Activated CD8-positive, alpha-beta memory T cell treated with anti-CD3 and anti-CD28 coated beads, Interleukin-2, amount 50 U/mL, for 24 hours (primary cell): ENCODE measurements around the gene FGGY.
"Not testable (repeated sequence)": the region's sequence is repeated elsewhere in the genome, so short reads cannot be mapped to it uniquely, and the experiment has no call there.

Source experiments
- DNase-seq: peaks from one replicate; pipeline ENCODE4 v3.0.0-alpha.2; 2020; ENCODE audit errors: extremely low read depth

FGGY gene, protein sequence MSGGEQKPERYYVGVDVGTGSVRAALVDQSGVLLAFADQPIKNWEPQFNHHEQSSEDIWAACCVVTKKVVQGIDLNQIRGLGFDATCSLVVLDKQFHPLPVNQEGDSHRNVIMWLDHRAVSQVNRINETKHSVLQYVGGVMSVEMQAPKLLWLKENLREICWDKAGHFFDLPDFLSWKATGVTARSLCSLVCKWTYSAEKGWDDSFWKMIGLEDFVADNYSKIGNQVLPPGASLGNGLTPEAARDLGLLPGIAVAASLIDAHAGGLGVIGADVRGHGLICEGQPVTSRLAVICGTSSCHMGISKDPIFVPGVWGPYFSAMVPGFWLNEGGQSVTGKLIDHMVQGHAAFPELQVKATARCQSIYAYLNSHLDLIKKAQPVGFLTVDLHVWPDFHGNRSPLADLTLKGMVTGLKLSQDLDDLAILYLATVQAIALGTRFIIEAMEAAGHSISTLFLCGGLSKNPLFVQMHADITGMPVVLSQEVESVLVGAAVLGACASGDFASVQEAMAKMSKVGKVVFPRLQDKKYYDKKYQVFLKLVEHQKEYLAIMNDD

DNA sequence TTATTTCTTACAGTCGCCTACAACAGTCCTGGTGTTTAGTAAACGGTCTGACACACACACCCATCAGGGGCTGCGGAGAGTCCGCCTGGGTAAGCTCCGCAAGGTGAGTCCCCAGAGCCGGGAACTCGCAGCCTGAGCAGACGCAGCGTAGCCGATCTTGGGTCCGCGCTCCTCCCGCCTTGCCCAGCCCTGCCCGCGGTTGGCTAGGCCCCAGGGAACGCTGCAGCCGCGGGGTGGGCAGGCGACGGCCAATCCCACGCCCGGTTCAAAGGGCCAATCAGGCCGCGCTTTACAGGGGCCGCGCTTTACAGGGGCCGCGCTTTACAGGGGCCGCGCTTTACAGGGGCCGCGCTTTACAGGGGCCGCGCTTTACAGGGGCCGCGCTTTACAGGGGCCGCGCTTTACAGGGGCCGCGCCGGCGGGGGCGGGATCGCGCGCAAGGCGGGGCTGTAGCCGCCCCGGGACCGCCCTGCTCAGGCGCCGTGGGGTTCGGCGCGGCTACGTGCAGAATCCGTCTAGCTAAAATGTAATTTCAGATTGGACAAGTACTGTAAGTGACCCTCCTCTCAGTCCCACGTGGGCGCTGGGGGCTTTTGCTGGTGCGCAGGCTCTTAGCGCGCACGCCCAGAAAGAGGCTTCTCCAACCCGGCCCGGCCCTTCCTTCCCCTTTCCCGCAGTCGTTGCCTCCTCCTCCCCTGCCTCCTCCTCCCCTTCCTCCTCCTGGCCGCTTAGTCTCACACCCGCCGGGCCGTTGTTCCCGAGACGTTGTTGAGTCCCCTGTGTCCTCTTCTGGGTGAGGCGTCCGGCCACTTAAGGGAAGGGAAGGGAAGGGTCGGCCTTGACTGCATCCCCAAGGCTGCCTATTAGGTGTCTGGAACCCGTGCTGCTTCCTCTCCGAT is at the start of gene FGGY:
FGGY (plus strand) TSS at position 737 of the 899 bp plus-strand sequence. CDS start 24,456 bp downstream, outside the sequence.
- DNase-seq, result peak; percentile 61

DNA sequence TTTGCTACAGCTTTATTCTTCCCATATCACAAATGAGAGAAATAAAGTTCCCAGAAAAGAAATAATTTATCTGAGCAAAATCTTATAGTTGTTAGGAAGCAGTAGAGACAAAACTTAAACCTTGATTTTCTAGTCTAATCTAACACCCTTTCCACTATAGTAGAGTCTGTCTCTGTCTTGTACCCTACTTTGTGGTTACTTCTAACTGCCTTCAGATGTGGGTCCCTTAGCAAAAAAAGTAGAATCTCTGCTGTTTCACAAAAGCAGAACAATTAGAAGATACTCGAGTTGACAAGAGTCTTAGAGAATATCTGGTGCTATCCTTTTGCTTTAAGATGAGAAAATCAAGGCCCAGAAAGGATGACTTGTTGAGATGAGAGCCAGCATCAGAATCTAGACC is 48.1 kb upstream of the FGGY start:
- DNase-seq, result no peak

DNA sequence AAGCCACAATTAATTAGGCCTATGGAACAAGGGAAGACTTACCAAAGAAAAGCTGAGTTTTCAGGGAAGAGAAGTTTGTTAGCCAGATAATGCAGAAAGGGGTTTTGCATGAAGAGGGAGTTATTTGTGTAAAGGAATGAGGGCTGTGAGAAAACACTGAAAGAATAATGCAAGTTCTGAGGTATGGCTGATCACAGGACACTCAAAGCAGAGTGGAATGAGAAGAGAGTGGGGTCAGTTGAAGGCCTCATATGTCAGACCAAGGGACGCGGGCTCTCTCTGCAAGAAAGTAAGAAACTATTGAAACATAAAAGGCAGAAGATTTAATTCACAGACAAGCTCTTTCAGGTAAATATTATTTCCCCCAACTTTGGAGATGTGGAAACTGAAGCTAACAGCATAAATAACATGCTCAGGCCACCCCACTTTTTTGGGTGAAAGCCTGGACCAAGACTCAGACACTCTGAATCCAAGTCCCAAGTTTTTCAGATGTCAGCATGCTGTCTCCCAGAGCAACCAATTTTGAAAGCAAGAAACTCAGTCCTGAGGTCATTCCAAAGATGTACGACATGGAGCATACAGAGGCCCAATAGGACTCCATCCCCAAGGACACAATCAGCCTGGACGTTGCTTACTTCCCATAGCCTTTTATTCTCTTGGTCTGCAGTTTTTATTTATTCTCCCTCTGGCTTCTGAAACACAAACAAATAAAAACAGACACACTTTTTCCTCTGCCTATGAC is 47.3 kb upstream of the FGGY start:
- DNase-seq, result no peak

DNA sequence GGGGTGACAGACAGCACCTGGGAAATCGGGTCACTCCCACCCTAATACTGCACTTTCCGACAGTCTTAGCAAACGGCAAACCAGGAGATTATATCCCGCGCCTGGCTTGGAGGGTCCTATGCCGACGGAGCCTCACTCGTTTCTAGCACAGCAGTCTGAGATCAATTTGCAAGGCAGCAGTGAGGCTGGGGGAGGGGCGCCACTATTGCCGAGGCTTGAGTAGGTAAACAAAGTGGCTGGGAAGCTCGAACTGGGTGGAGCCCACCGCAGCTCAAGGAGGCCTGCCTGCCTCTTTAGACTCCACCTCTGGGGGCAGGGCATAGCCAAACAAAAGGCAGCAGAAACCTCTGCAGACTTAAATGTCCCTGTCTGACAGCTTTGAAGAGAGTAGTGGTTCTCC is 45.8 kb upstream of the FGGY start:
- not testable (repeated sequence) for DNase-seq

DNA sequence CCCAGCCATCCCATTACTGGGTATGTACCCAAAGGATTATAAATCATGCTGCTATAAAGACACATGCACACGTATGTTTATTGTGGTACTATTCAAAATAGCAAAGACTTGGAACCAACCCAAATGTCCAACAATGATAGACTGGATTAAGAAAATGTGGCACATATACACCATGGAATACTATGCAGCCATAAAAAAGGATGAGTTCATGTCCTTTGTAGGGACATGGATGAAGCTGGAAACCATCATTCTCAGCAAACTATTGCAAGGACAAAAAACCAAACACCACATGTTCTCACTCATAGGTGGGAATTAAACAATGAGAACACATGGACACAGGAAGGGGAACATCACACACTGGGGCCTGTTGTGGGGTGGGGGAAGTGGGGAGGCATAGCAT is 40.5 kb upstream of the FGGY start:
- DNase-seq, result not testable (repeated sequence)

DNA sequence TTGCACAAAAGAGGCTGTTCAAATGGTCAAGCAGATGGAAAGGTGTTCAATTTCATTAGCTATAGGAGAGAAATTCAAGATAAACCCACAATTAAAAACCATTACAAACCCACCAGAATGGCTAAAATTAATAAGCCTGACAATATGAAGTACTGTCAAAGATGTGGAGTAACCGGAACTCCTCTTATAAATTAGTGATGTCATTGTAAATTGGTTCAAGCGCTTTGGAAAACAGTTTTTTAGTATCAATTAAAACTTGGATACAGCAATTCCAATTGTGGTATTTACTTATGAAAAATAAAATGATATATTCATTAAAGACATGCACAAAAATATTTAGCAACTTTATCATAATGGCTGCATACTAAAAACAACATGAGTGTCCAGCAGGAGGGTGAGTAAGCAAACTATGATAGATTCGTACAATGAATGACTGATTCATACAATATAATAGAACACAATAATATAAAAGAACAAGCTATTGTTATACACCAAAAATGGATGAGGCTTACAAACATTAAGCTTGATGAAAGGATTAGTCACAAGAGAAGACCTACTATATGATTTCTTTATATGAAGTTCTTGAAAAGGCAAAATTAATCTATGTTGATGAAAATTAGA is 38.4 kb upstream of the FGGY start:
- DNase-seq, result no peak

DNA sequence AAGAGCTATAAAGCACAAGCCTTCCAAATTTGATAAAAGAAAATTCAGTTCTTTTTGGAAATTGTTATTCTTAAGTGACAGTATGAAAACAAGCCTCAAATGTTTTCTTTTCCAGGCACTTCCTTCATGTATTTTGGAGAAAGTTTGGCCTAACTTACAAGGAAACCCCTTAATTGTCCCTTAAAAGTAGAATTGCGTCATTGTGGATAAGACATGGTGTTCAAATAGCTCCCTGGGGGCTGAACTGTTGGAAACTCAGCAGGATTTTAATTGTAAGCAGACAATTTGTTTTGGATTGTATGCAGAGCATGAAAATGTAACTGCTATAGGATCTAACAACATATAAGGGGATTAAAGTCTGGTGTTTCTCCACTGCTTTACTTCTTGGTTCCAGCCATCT is 35.4 kb upstream of the FGGY start:
- no peak for DNase-seq

DNA sequence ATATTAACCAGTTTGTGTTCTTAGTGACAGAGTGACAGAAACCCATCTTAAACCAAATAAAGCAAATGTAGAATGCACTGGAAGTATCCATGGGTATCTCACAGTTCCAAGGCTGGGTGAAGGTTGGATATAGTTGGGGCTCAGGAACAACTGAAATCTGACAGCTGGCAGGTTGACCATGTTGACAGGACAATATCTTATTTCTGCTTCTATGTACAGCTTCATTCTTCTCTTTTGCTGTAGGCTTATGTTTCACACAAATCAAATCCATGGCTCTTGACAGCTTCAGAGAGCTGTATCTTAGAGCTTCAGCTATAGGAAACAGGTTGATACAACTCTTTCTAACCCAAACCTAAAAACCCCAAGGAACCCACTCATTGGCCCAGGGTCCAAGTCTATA is 34.3 kb upstream of the FGGY start:
- no peak for DNase-seq

DNA sequence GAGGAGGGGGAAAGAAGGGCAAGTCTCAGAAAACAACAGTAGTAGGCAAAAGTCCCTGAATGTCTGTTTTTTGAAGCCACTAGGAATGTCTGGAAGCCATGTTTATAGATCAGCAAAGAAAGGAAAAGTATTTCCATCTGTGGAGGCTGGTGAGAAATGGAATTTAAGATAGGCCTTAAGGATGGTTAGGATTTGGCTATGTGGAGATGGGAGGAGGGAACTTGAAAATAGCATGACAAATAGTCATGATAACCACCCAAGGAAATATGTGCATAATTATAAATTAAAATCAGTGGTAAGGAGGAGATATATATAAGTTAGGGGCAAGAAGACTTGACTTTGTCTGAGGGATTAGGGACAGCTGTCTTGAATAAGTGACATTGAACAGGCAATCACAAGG is 33.8 kb upstream of the FGGY start:
- DNase-seq, result no peak

DNA sequence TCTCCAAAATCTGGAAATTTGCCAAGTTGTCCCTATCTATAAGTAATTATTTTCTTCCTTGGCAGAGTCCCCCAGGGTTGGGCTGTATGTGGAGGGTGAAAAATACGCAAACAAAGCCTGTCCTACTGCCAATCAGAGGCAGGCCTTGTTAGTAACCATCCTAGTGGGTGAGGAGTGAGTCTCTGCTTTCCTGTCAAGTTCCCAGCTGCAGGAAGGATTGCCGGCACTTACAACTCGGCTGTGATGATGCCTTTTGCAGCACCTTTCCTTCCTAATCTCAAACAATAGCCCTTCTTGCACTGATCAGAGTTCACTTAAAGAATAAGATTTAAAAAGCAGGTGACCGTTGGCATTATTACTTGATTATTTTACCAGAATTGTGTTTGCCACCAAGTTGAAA is 31.3 kb upstream of the FGGY start:
- no peak for DNase-seq

DNA sequence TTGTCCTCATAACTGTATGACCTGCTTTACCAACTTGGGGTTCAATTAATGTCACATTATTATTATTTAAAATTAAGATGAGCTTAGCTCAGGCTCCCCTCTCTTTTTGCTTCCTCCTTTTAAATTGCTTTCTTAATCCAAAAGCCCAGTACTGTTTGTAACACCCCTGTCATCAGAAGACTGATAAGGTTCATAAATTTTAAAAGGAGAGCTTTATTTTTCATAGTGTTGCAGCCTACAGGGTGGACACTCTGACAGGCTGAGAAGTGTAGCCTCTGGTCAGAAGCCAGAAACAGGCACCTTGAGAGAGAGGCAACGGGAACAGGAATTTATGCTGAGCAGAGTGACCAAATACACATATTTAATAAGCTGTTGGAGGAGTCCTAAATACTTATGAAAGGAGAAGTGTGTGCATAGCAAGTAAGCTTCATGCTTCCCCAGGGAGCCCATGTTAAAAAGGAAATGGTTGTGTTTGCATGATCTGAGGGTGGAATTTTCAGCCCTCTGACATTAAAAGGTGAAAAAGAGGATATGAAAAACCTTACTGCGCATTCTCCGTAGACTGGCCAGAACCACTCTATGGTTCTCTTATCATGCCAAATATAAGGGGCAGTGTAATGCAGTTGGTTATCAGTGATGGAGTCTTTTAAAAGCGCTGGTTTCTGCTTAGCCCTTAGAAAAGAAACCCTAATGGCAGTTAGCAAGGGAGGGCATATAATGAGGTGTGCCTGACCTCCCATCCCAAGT is 30.5 kb upstream of the FGGY start:
- DNase-seq, result no peak

DNA sequence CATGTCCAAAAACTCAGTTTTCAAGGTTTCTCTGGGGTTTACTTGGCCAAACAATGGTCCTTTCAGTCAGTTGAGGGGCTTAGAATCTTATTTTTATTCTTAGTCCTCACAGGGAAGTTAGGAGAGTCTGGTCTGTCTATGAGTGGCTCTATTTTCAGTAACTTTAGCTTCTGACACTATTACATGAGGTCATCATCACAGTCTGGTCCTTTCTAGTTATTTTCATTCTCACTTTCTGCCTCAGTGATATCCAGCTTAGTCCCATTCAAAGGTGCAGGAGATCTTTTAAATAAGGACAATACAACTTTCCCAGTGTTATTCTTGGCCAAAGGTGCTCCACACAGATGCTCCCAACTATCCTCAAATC is 30.0 kb upstream of the FGGY start:
- no peak for DNase-seq

DNA sequence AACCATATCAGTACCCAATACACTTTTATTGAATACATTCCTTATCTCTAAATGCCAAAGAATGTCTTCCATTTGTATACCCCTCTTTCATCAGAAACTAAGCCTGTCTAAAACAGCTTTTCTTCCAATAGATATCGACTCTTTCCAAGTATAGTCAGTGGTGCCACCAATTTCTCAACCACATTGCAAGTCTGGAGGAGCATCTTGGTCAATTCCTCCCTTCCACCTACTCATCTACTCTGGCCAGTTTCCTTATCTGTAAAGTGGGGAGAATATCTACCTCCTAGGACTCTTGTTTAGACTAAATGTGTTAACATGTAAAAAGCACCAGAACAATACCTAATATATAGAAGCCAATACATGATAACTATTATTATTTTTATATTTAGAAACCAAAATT is 28.5 kb upstream of the FGGY start:
- no peak for DNase-seq

DNA sequence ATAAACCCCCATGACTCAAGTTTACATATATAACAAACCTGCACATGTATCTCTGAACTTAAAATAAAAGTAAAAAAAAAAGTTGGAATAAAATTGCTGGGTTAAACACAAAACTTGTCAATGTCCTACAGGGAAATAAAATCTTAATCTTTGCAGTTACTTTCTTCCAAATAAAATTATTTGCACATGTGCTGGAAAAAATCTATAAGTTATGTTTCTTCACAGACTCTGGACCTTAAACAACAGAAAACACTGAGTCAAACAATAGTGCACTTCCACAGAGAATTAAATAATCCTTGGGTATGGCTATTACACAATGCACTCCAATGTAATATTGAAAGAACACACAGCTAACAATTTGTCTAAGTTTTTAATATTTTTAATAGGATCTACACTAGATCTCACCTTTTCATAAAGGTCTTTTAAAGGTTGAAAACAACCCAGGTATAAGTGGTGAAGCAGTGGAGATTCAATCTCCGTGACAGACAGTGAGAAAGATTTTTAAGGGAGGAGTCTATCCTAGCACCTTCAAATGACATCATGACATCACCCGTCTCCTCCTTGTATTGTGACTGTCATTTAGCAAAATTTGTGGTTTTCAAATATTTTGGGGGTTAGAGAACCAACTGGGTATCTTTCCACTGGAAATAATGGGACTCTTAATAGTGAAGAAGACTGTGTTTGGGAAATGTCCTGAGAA is 25.2 kb upstream of the FGGY start:
- no peak for DNase-seq

DNA sequence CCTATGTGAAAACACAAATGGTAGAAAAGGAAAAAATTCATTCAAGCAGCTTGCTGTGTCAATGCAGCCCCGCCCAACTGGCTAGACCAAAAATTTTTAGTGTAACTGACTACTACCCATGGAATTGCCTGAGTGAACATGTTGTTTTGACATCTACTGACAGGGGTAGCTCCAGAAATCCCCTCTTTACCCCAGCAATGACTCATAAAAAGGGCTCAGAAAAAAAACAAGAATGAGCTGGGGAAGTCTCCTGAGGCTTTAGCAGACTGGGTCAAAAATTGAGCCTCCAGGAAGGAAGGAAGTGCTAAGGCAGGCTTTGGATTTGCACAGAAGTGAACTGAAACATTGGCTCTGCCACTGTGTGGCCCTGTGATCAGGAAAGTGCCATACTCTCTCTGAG is 24.4 kb upstream of the FGGY start:
- no peak for DNase-seq

DNA sequence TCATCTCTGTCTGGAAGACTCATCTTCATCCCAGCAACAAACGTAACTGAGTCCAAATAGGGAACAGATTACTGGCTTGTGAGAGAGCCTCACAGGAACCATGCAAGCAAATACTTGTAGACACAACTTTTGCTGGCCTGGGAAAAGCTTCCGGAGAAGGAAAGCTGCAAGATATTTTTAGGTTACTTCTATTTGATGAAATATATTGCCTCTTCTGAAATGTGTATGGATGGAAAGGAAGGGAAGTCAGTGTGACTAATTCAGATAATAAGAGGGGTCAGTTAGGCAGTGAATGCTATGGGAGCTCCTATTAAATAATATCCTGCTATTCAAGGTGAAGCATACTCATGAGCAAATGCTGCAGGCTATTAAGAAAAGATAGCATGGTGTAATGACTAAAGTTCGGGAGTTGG is 20.4 kb upstream of the FGGY start:
- no peak for DNase-seq

DNA sequence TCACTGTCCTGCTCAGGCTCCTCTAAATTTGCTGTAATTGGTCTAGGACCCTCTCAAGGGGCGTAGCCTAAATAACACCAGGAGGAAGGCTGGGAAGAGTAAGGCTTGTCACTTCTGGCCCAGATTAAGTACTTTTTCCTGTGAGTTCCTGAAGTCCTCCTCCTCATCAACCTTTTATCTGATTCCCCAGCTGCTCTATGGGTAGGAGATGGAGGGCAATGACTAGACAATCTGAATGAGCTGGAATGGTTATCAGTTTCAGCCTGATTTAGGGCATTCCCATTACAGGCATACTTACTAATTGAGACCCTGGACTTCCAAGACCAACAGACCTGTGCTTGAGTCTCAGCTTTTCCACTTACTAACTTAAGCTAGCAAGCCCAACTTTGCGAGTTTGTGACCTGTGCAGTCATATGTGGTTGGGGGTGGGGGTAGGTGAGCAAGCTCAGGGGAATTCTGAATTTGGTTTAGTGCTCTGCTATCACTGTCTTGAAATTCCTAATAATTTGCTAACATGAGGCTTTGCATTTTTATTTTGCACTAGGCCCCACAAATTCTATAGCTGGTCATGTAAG is 18.0 kb upstream of the FGGY start:
- DNase-seq, result no peak

DNA sequence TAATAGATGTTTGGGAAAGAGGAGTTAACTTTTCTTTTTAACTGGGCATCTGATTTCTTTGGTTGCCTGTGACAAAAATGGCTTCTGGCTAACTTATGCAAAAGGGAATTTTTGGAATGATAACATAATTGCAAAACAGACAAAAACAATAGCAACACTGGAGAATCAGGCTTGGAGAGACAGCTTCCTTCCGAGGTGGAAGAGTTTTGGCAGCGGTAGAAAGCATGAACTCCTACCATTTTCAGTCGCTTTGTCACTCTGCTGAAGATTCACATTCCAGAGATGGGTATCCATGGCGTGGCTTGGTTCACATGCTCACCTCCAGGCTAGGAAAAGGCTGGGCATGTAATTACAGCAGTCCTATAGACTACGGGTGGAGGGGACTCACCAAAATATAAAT is 17.2 kb upstream of the FGGY start:
- DNase-seq, result no peak

DNA sequence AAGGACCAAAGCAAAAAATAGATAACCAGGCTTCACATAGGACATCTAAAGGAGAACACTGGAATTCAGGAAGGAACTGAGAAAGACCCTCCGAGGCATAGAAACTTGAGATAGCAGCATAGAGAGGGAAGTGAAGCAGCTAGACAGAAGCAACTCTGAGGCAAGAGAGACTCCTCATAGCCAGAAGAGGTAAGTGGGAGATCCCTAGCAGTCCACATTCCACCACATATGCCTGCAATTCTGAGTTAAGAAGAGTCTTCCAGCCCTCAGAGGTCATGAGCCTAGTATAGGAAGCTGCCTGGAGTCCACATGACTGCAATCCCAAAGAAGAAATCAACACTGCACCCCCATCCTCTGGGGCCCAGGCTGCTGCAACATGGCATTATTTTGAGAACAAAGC is 13.9 kb upstream of the FGGY start:
- DNase-seq, result no peak

DNA sequence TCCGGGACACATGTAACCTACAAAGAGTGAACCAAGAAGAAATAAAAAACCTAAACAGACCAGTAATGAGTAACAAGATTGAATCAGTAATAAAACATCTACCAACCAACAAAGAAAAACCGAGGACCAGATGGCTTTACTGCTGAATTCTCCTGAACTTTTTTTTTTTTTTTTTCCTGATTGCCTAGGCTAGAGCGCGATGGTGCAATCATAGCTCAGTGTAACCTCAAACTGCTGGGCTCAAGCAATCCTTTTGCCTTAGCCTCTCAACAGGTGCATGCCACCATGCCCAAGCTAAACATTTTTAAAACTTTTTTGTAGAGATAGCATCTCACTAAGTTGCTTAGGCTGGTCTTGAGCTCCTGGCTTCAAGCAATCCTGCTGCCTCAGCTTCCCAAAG is 11.2 kb upstream of the FGGY start:
- no peak for DNase-seq
